Body of pancreas (tissue), 4 donors: ENCODE data around the gene NHSL1. TPM values are rescaled to one million over a fixed set of nuclear protein-coding genes. Genes with fewer than 3 reads are reported as not detected.
A peak's percentile ranks its signal among the peaks of the same experiment; 100 is the strongest.

Source experiments
- ATAC-seq: fragments of 150-250 bp; one replicate; pipeline ENCODE4 v1.9.1; 2016
- DNase-seq, 4 donors: peaks; one replicate each; pipeline ENCODE4 v3.0.0-alpha.2; 2019
- H3K27ac ChIP-seq, 4 donors: fragments of 200-600 bp; sonication (generic); 1 replicate in 3 of 4; 2 replicates in 1 of 4; pipeline versions ENCODE4 v1.5.1 to v1.6.1; 2016 to 2019; ENCODE audit warnings: mild to moderate bottlenecking in 1 of 4, mixed read lengths in 1 of 4, moderate library complexity in 1 of 4
- H3K27me3 ChIP-seq, 2 donors: fragments of 200-600 bp; sonication (generic); one replicate each; pipeline ENCODE4 v1.6.0; 2016; ENCODE audit warnings: mild to moderate bottlenecking in 1 of 2
- H3K36me3 ChIP-seq, 2 donors: fragments of 200-600 bp; sonication (generic); replicated peaks in 1 of 2; 2 replicates each; pipeline ENCODE4 v1.5.1; 2016; ENCODE audit warnings: low read depth in 2 of 2; ENCODE audit not compliant: insufficient read depth in 1 of 2
- H3K4me1 ChIP-seq: fragments of 200-600 bp; sonication (generic); one replicate; pipeline ENCODE4 v1.6.0; 2016
- H3K4me3 ChIP-seq, 2 donors: fragments of 200-600 bp; sonication (generic); 1 replicate in 1 of 2; 2 replicates in 1 of 2; pipeline ENCODE4 v1.5.1; 2016 to 2019
- H3K9me3 ChIP-seq, 3 donors: fragments of 200-600 bp; sonication (generic); 1 replicate in 2 of 3; 2 replicates in 1 of 3; pipeline ENCODE4 v1.5.1; 2016
- CTCF ChIP-seq, 7 experiments: fragments of 450-650 bp in 4 of 7; fragments of 200-600 bp in 3 of 7; sonication (generic) in 3 of 7; IDR thresholded peaks; one replicate each; pipeline ENCODE4 v1.5.1; 2016 to 2019; ENCODE audit warnings: antibody characterized with exemption in 7 of 7
- POLR2A ChIP-seq, 3 donors: fragments of 450-650 bp; IDR thresholded peaks; one replicate each; pipeline ENCODE4 v1.6.1; 2016; ENCODE audit warnings: antibody characterized with exemption in 3 of 3, mild to moderate bottlenecking in 2 of 3
- WGBS, 2 donors: methylation state at CpG; one replicate each; pipeline ENCODE4 v1.1.5; 2017; 5-methylcytosine and 5-hydroxymethylcytosine counted together
- intact Hi-C: fragments of 100-400 bp; cut with DNase I; formaldehyde crosslinking; loops from one replicate; pipeline ENCODE4 v1.15.1; 2023
- total RNA-seq, 2 donors: library from RNA; depleted of rRNA; stranded (reverse); fragments of >200 nt; gene quantifications; one replicate each; pipeline ENCODE4 v1.1.0, GENCODE V29; 2016

The NHSL1 gene
- total RNA-seq, 2 donors from 2014 or later, result 5.2 to 7.3 TPM

DNA sequence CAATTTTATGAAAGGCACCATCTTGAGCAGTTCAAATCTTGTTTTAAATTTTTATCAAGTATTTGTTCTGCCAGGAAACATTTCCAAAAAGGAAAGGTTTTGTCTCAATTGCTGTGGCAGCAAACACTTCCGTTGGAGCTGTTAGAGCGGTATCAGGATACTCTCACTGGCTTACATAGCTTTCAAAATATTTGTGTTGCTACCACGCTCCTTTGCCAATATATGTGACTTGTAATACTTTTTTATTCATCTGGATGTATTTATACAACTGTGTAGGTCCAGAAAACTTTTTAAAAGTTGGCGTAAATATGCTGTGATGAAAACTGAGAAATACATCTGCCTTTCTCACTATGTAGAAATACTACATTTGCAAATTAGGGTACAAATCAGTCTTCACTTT is 37.8 kb upstream of the NHSL1 start:
- WGBS, 2 donors, result 51 to 61% methylated on average over 4 of the region's 4 CpGs
- no peak overlapping the region for H3K27ac ChIP-seq
- intact Hi-C loops, result no loop called here
- no peaks in the 10 kb centered on the region for H3K9me3 ChIP-seq
- no peak overlapping the region for H3K4me3 ChIP-seq
- no peaks in the 10 kb centered on the region for H3K27me3 ChIP-seq
- TF ChIP-seq POLR2A (IDR thresholded peaks at IDR 0.05), result no peak
- no peak for TF ChIP-seq CTCF (IDR thresholded peaks at IDR 0.05)
- ATAC-seq (no peak), DNase-seq (no peak)
- H3K4me1 ChIP-seq, result peaks cover 31% of the 10 kb centered on the region
- H3K36me3 ChIP-seq, result no peaks in the 10 kb centered on the region

GRCh38 chr6:138535728-138536455 is 36.6 kb upstream of the NHSL1 start:
- no peak for TF ChIP-seq POLR2A (IDR thresholded peaks at IDR 0.05)
- no peak for TF ChIP-seq CTCF (IDR thresholded peaks at IDR 0.05)
- Histone ChIP-seq H3K36me3 (no peaks in the 10 kb centered on the region), H3K4me3 (no peak overlapping the region), H3K27me3 (no peaks in the 10 kb centered on the region), H3K9me3 (no peaks in the 10 kb centered on the region), H3K4me1 (peaks cover 26% of the 10 kb centered on the region), H3K27ac (peak overlapping the region in 1 of 4 donors; percentile 20)
- intact Hi-C loops, result no loop called here
- 23 to 27% methylated on average over 6 of the region's 6 CpGs for WGBS, 2 donors
- ATAC-seq (peak; percentile 30), DNase-seq (no peak)

GRCh38 chr6:138533667-138534066 is 34.4 kb upstream of the NHSL1 start:
- Histone ChIP-seq H3K27ac (no peak overlapping the region), H3K9me3 (no peaks in the 10 kb centered on the region), H3K27me3 (no peaks in the 10 kb centered on the region), H3K4me3 (no peak overlapping the region), H3K4me1 (peaks cover 22% of the 10 kb centered on the region), H3K36me3 (no peaks in the 10 kb centered on the region)
- WGBS, 2 donors, result 70 to 81% methylated on average over 2 of the region's 2 CpGs
- ATAC-seq (no peak), DNase-seq (no peak)
- intact Hi-C loops, result no loop called here
- TF ChIP-seq POLR2A (IDR thresholded peaks at IDR 0.05) (no peak), CTCF (IDR thresholded peaks at IDR 0.05) (no peak)

- Histone ChIP-seq H3K36me3 (no peaks in the 10 kb centered on the region), H3K27ac (no peak overlapping the region), H3K9me3 (no peaks in the 10 kb centered on the region), H3K4me1 (peaks cover 16% of the 10 kb centered on the region), H3K27me3 (no peaks in the 10 kb centered on the region), H3K4me3 (no peak overlapping the region)
- TF ChIP-seq POLR2A (IDR thresholded peaks at IDR 0.05) (no peak), CTCF (IDR thresholded peaks at IDR 0.05) (no peak)
- intact Hi-C loops, result no loop called here
- ATAC-seq (no peak), DNase-seq (no peak)
- WGBS, 2 donors, result 95% methylated on average over 2 of the region's 2 CpGs
These were observed 32.1 kb upstream of the NHSL1 start for GRCh38 chr6:138531387-138531786.

GRCh38 chr6:138529478-138529877 is 30.2 kb upstream of the NHSL1 start:
- TF ChIP-seq CTCF (IDR thresholded peaks at IDR 0.05), result no peak
- no peak for TF ChIP-seq POLR2A (IDR thresholded peaks at IDR 0.05)
- intact Hi-C loops, result no loop called here
- 91 to 92% methylated on average over 2 to 3 of the region's 3 CpGs for WGBS, 2 donors
- ATAC-seq, result no peak
- Histone ChIP-seq H3K9me3 (no peaks in the 10 kb centered on the region), H3K4me1 (peaks cover 8% of the 10 kb centered on the region), H3K27me3 (no peaks in the 10 kb centered on the region), H3K27ac (no peak overlapping the region), H3K4me3 (no peak overlapping the region), H3K36me3 (no peaks in the 10 kb centered on the region)
- DNase-seq, result no peak
